GM12801 (cell line): ENCODE data around the gene ATRN.

Experiments used
- CTCF ChIP-seq: IDR thresholded peaks from one replicate; pipeline ENCODE4 v1.5.1; 2011; ENCODE audit warnings: control low read depth; ENCODE audit not compliant: insufficient read length; ENCODE audit errors: extremely low read depth

The ATRN gene

DNA sequence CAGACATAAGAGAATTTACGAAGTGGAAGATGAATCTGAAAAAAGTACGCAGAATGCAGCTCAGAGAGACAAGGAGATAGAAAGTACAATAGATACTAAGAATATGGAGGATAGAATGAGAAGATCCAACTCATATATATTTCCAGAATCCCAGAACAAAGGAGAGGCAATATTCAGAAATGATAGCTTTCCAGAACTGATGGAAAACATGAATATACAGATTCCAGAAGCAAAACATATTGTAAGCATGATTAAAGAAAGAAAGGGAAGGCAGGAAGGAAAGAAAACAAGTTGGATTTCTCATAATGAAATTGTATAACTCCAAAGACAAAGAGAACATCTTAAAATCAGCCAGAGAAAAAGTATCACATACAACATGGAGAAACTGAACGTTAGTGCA is 169.4 kb downstream of the ATRN start:
- TF ChIP-seq CTCF, result no peak

GRCh38 chr20:3645309-3646066 is 174.7 kb downstream of the ATRN start:
- TF ChIP-seq CTCF, result no peak

DNA sequence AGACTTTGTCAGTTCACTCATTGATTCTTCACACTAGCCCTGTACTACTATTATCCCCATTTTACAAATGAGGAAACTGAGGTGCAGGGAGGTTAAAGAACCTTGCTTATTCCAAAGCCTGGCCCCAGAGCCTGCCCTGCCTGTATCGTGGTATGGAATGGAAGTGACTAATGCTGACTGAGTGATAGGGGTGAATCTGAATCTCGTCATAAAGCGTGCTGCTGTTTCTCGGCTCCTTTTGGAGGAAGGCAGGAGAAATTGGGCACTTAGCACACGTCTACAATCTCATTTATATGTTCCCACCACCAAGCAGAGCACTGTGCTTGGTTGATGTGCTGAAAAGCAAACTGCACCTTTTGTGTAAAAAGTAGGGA is 175.2 kb downstream of the ATRN start:
- TF ChIP-seq CTCF, result no peak

GRCh38 chr20:3646651-3647050 is 175.8 kb downstream of the ATRN start:
- TF ChIP-seq CTCF, result no peak

DNA sequence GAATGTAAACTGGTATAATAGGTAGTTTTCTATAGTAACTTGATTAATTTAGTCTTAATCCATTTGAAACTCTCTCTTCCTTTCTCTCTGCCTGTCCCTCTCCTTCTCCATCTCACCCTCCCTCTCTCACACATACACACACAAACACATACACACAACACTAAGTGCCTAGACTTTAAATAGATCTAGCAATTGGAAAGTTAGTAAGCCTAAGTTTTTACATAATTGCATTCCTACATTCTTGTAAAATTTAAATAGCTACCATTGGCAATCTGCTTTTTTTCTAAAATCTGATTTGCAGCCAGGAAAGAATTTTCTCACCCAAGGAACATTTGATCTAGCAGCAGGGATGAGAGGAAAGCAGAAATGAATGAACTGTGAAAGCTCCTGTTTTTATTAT is 176.7 kb downstream of the ATRN start:
- TF ChIP-seq CTCF, result no peak

GRCh38 chr20:3648951-3649350 is 178.1 kb downstream of the ATRN start:
- no peak for TF ChIP-seq CTCF

DNA sequence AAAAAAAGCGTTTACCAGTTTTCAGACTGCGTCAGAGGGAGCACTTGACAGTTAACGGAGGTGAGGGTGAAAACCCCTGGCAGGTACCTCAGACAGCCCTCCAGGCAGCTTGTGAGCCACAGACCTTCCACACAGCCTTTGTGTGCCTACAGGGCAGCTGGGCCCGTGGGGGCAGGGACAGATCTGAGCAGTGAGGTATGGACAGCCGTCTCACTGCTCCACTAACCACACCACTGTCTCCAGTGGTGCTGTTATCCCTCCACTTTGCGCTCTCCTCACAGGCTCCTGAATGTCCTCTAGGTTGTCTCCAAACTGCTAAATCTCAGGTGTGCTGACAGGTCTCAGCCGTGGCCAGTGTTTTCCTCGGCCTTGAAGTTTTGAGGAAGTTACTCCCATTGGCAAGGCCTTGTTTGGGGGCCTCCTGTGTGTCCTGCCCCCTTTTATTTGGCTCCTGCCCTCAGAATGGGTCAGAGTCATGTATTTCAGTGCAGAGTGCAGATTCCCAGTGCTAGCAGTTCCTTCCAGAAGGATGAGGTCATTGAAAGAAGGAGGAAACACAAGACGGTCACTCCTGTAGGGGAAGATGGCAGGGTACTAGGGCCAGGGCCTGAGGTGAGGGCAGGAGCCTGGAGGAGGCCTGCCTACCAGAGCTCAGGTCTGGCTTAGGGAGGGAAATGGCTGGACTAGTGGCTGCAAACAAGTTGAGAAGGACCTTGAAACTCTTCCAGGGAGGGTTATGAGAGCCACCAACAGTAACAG is 180.6 kb downstream of the ATRN start:
- no peak for TF ChIP-seq CTCF
